Kidney epithelial cell (primary cell): ENCODE results near the gene ZNF512B. TPM values are rescaled to one million over a fixed set of nuclear protein-coding genes. Genes with fewer than 3 reads are reported as not detected.

Experiments used
- DNase-seq: peaks from one replicate; pipeline ENCODE4 v3.0.0-alpha.2; 2010; ENCODE audit warnings: low read depth
- H3K27me3 ChIP-seq: 2 replicates; pipeline ENCODE4 v1.6.0; 2011; ENCODE audit warnings: low read length; ENCODE audit not compliant: control insufficient read depth, insufficient read depth
- H3K36me3 ChIP-seq: 2 replicates; pipeline ENCODE4 v1.5.1; 2011; ENCODE audit warnings: low read length; ENCODE audit not compliant: control insufficient read depth, insufficient read depth
- H3K4me3 ChIP-seq: 2 replicates; pipeline ENCODE4 v1.5.1; 2011; ENCODE audit warnings: low read depth, mild to moderate bottlenecking, control low read depth, low read length
- CTCF ChIP-seq: IDR thresholded peaks from 2 replicates; pipeline ENCODE4 v1.5.1; 2011; ENCODE audit warnings: mild to moderate bottlenecking, moderate library complexity, low read length, control low read depth, inconsistent platforms; ENCODE audit not compliant: insufficient read depth, poor library complexity, severe bottlenecking
- total RNA-seq: library from RNA; depleted of rRNA; stranded (reverse); fragments of >200 nt; gene quantifications from 2 replicates; pipeline ENCODE4 v1.2.3, GENCODE V29; 2015

Gene ZNF512B
- total RNA-seq, 1 donor from 2014 or later = 10.8 TPM

- Histone ChIP-seq H3K27me3 (no peaks in the 10 kb centered on the region), H3K4me3 (no peak overlapping the region), H3K36me3 (peaks cover 6% of the 10 kb centered on the region)
- DNase-seq = no peak
- TF ChIP-seq CTCF = no peak
These were observed 37.2 kb upstream of the ZNF512B start for GRCh38 chr20:64006902-64007301.

GRCh38 chr20:64006490-64006889 is 36.8 kb upstream of the ZNF512B start:
- no peaks in the 10 kb centered on the region for H3K27me3 ChIP-seq
- H3K4me3 ChIP-seq = no peak overlapping the region
- DNase-seq = no peak
- no peak for TF ChIP-seq CTCF
- peaks cover 7% of the 10 kb centered on the region for H3K36me3 ChIP-seq

- Histone ChIP-seq H3K36me3 (peaks cover 6% of the 10 kb centered on the region), H3K27me3 (no peaks in the 10 kb centered on the region), H3K4me3 (no peak overlapping the region)
- DNase-seq = no peak
- TF ChIP-seq CTCF = no peak
These were observed 35.7 kb upstream of the ZNF512B start for GRCh38 chr20:64005394-64005793.

- Histone ChIP-seq H3K36me3 (peaks cover 3% of the 10 kb centered on the region), H3K4me3 (no peak overlapping the region), H3K27me3 (no peaks in the 10 kb centered on the region)
- no peak for DNase-seq
- TF ChIP-seq CTCF = no peak
These were observed 34.4 kb upstream of the ZNF512B start for GRCh38 chr20:64003960-64004725.

GRCh38 chr20:64001607-64002011 is 31.9 kb upstream of the ZNF512B start:
- Histone ChIP-seq H3K27me3 (no peaks in the 10 kb centered on the region), H3K36me3 (peaks cover 2% of the 10 kb centered on the region), H3K4me3 (no peak overlapping the region)
- TF ChIP-seq CTCF = no peak
- no peak for DNase-seq

GRCh38 chr20:64000906-64001305 is 31.2 kb upstream of the ZNF512B start:
- TF ChIP-seq CTCF = no peak
- Histone ChIP-seq H3K27me3 (no peaks in the 10 kb centered on the region), H3K4me3 (no peak overlapping the region), H3K36me3 (peaks cover 2% of the 10 kb centered on the region)
- DNase-seq = no peak
